ENCODE data around the gene EPB41L3. TPM values are rescaled to one million over a fixed set of nuclear protein-coding genes. Genes with fewer than 3 reads are reported as not detected.

The EPB41L3 gene
- total RNA-seq, 1 experiment from 2014 or later = 20.6 TPM

- peaks cover 28% of the 10 kb centered on the region for H3K4me1 Mint-ChIP-seq
- ChIA-PET POLR2A (no interaction called here), CTCF (interaction anchor here (0.8 kb wide), 1 partner anchor 129 kb away, joined by 3 read pairs; no protein-coding TSS in a partner anchor)
- TF ChIP-seq CBFB (CRISPR knock-in tag; IDR thresholded peaks at IDR 0.05; ENCODE audit: low read depth) = no peak
- no peak for TF ChIP-seq ZNF425 (CRISPR knock-in tag; conservative IDR thresholded peaks at IDR 0.05)
- no peak for TF ChIP-seq HMGXB4 (CRISPR knock-in tag; IDR thresholded peaks at IDR 0.05)
- TF ChIP-seq FOXP4 (CRISPR knock-in tag; IDR thresholded peaks at IDR 0.05) = no peak
- no peak for TF ChIP-seq FOXK1 (CRISPR knock-in tag; IDR thresholded peaks at IDR 0.05)
- no peak for TF ChIP-seq ATF6 (CRISPR knock-in tag; IDR thresholded peaks at IDR 0.05)
- TF ChIP-seq ARID4B (CRISPR knock-in tag; IDR thresholded peaks at IDR 0.05; ENCODE audit: borderline replicate concordance) = no peak
- TF ChIP-seq ZNF317 (CRISPR knock-in tag; IDR thresholded peaks at IDR 0.05; ENCODE audit: borderline replicate concordance, low read depth) = no peak
- TF ChIP-seq ZNF396 (CRISPR knock-in tag; IDR thresholded peaks at IDR 0.05; ENCODE audit: borderline replicate concordance) = no peak
- no peak for TF ChIP-seq ZNF138 (CRISPR knock-in tag; conservative IDR thresholded peaks at IDR 0.05)
- no peak for TF ChIP-seq PRDM15 (CRISPR knock-in tag; IDR thresholded peaks at IDR 0.05)
- no peak for TF ChIP-seq MAX (CRISPR knock-in tag; IDR thresholded peaks at IDR 0.05)
- TF ChIP-seq NFE2L1 (CRISPR knock-in tag; IDR thresholded peaks at IDR 0.05) = no peak
- ATAC-seq (no peak), DNase-seq (ENCODE audit: low spot score) (no peak)
- H3K4me3 Mint-ChIP-seq = no peak overlapping the region
- no peaks in the 10 kb centered on the region for H3K36me3 Mint-ChIP-seq
- no peak overlapping the region for H3K27ac Mint-ChIP-seq
- no peaks in the 10 kb centered on the region for H3K27me3 Mint-ChIP-seq (ENCODE audit: low read depth)
- no peaks in the 10 kb centered on the region for H3K9me3 Mint-ChIP-seq
Measured at GRCh38 chr18:5417342-5417741, 126.5 kb downstream of the EPB41L3 start.
